ENCODE measurements around the gene ACP5.

The ACP5 gene

GRCh38 chr19:11597202-11598102, 20.0 kb upstream of the ACP5 start, which contains the start of gene ZNF627 (continued):
- TF ChIP-seq ELK4 (IDR thresholded peaks at IDR 0.05; ENCODE audit: borderline replicate concordance, low read depth, low read length) (no peak), ZNF280C (tag by site-specific recombination; IDR thresholded peaks at IDR 0.05) (no peak), ZNF157 (tag by site-specific recombination; IDR thresholded peaks at IDR 0.05) (no peak), ZNF184 (tag by site-specific recombination; IDR thresholded peaks at IDR 0.05) (no peak), ZFHX2 (tag by site-specific recombination; conservative IDR thresholded peaks at IDR 0.05) (no peak), SP7 (tag by site-specific recombination; IDR thresholded peaks at IDR 0.05) (peak; percentile 74; the same call in 1 of the 2 replicates), GLI2 (tag by site-specific recombination; IDR thresholded peaks at IDR 0.05; ENCODE audit: borderline replicate concordance, low read depth) (no peak), ZNF776 (tag by site-specific recombination; IDR thresholded peaks at IDR 0.05; ENCODE audit: borderline replicate concordance) (no peak), ZNF266 (tag by site-specific recombination; IDR thresholded peaks at IDR 0.05; ENCODE audit: low read depth) (no peak), ZNF248 (tag by site-specific recombination; IDR thresholded peaks at IDR 0.05) (no peak), ZNF830 (tag by site-specific recombination; IDR thresholded peaks at IDR 0.05; ENCODE audit: low read depth) (no peak), ZNF23 (tag by site-specific recombination; IDR thresholded peaks at IDR 0.05; ENCODE audit: borderline replicate concordance) (no peak), ZBTB1 (tag by site-specific recombination; IDR thresholded peaks at IDR 0.05) (0 out of 2 replicates have a peak, but pooled peaks have one; percentile 65), ZNF580 (tag by site-specific recombination; IDR thresholded peaks at IDR 0.05) (0 out of 2 replicates have a peak, but pooled peaks have one; percentile 30), ZNF350 (tag by site-specific recombination; IDR thresholded peaks at IDR 0.05) (no peak), ZNF302 (tag by site-specific recombination; IDR thresholded peaks at IDR 0.05; ENCODE audit: low read depth) (no peak), ZSCAN30 (tag by site-specific recombination; IDR thresholded peaks at IDR 0.05) (peak; percentile 86; the same call in 1 of the 2 replicates), ZNF24 (tag by site-specific recombination; IDR thresholded peaks at IDR 0.05) (peak; percentile 83), MEIS1 (CRISPR knock-in tag; IDR thresholded peaks at IDR 0.05; ENCODE audit: borderline replicate concordance) (no peak), ZNF624 (tag by site-specific recombination; IDR thresholded peaks at IDR 0.05) (no peak), ZNF174 (tag by site-specific recombination; IDR thresholded peaks at IDR 0.05) (no peak), ZNF426 (tag by site-specific recombination; IDR thresholded peaks at IDR 0.05) (no peak), ZNF555 (tag by site-specific recombination; conservative IDR thresholded peaks at IDR 0.05) (no peak), HOXD13 (CRISPR knock-in tag; IDR thresholded peaks at IDR 0.05; ENCODE audit: borderline replicate concordance) (no peak), ZNF202 (tag by site-specific recombination; IDR thresholded peaks at IDR 0.05; ENCODE audit: borderline replicate concordance) (no peak), ATF2 (tag by site-specific recombination; IDR thresholded peaks at IDR 0.05; ENCODE audit: low read depth) (no peak), ZNF701 (tag by site-specific recombination; IDR thresholded peaks at IDR 0.05) (no peak), ZXDB (tag by site-specific recombination; IDR thresholded peaks at IDR 0.05) (peak; percentile 86), ZNF514 (tag by site-specific recombination; IDR thresholded peaks at IDR 0.05) (no peak), ZNF660 (tag by site-specific recombination; IDR thresholded peaks at IDR 0.05) (peak; percentile 77), ZNF148 (tag by site-specific recombination; IDR thresholded peaks at IDR 0.05; ENCODE audit: borderline replicate concordance) (no peak), ZNF366 (tag by site-specific recombination; conservative IDR thresholded peaks at IDR 0.05) (no peak), ZNF211 (tag by site-specific recombination; IDR thresholded peaks at IDR 0.05; ENCODE audit: low read depth) (no peak)
